HG03520 (cell line): ENCODE results near the gene ITGA8.

Experiments used
- ATAC-seq: cut with Tn5 transposase; IDR thresholded peaks from one replicate; pipeline ENCODE4 v1.9.1; 2021; ENCODE audit warnings: mild to moderate bottlenecking, moderate library complexity; ENCODE audit not compliant: unreplicated experiment

The ITGA8 gene

DNA sequence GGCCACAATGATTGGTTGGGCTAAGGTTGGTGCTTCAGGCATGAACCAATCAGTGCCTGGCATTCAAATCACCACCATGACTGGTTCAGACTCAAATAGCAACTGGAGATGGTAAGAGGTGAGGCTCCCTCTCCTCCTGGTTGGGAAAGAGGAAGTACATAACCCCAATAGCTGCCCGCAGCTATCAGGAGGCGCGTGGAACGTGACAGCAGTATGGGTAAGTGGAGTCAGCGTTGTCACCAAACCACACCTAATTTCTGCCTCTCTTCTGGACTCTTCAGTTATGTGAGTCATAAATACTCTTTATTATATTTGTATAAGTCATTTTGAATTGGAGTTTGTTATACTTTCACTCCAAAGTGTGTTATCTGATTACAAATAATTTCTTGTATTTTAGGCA lies 17.9 kb upstream of the ITGA8 start:
- no peak for ATAC-seq

DNA sequence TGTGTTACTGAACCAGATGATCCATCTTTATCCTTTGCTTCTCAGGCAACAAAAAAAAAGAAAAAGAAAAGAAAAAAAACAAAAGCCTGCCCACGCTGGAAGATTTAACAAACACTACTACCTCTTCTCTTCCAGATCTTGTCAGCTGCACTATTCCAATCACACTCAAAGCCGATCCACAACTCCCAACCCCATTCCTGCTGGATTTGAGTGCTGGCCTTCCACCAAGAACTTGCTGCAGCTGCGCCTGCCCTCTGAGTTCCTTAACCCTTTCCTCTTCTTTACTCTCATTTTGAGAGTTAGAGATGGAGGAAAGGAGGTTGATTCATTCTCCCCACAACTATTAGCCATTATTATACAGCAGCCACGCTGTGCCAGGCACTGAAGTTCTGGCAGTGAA lies 16.0 kb upstream of the ITGA8 start:
- ATAC-seq: no peak

DNA sequence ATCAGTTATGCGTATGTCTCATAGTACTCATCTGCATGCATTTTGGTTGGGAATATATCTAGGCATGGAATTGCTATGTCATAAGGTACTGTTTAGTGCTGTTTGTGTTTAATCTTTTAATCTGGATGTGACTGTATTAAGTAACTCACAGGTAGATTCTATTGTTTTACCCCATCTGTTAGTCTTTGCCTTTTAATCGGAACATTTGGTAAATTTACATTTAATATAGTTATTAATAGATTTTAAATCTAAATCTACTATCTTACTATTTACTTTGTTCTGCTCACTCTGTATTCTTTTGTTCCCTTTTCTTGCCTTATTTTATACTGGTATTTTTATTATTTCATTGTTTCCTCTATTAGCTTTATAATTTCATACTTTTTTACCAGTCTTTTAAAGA lies 10.6 kb upstream of the ITGA8 start:
- ATAC-seq: no peak

DNA sequence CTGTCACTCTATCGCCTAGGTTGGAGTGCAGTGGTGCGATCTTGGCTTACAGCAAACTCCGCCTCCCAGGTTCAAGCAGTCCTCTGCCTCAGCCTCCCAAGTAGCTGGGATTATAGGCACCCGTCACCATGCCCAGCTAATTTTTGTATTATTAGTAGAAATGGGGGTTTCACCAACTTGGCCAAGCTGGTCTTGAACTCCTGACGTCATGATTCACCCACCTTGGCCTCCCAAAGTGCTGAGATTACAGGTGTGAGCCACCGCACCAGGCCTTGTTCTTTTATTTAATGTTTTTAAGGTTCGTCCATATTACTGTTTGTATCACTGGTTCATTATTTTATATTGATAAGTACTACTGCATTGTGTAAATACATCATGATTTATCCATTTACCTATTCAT lies 10.2 kb upstream of the ITGA8 start:
- no peak for ATAC-seq

DNA sequence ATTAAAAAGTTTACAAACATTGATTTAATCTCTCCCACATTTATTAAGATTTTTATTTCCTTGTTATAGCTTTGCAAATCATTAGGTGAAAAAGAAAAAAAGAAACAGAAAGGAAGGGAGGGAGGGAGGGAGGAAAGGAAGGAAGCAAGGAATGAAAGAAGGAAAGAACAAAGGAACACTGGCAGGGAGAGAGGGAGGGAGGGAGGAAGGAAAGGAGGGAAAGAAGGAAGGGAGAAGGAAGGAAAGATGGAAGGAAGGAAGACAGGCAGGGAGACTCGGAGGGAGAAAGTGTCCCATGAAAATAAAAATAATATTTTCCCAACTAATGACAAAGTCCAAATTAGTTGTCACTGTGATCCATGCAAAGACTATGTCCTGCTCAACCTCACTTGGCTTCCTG lies 6.3 kb upstream of the ITGA8 start:
- ATAC-seq: no peak

DNA sequence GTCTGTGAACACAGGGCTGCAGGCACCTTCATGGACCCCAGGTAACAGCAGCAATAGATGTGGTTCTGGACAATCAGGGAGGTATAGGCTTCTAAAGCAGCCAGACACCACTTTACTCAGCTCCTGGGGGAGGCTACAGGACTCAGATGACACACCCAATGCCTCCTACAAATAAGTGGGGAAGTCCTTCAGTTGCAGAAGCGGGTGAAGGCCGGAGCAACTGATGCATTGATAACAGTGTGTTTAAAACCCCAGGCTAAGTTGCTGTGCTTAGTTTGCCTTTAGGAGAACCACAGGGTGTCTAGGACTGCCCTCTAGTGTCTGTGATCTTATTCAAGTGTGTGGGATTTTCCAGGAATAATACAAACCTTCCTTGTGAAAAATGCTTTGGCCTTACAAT lies 5.9 kb upstream of the ITGA8 start:
- ATAC-seq: no peak

DNA sequence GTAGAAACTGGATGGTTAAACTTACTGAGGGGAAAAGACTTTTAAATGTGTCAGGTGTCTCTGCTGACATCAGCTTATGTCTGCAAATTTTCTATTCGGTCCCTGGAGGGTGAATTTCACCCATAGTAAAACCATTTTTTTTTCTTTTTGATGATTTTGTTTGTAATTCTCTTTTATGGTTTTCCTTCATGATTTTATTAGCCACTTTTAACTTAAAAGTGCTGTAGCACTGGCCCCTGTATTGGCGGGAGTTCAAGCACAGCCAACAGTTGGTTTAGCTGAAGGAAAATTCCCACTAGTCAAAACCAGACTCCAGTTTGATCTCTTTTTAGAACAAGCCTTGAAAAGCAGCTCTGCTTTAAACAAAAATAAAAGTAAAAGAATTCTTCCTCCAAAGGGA lies 5.0 kb upstream of the ITGA8 start:
- no peak for ATAC-seq

DNA sequence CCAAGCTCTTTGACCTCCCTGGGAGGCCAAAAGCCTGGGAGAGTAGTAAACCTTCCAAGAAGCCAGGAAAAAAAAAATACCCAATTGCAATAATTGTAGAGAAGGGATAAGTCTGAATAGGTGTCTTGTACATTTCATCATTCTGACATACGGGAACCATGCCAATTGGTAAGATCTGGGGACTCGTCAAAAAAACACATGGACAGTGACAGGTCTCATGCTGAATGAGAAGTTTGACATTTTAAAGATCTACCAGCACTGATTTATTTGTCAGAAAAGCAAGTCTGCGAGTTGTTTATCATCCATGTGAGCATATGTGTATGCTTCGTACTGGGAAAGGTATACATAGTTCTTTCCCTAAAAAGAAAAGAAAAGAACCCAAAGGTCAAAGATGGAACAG lies 4.1 kb upstream of the ITGA8 start:
- no peak for ATAC-seq

DNA sequence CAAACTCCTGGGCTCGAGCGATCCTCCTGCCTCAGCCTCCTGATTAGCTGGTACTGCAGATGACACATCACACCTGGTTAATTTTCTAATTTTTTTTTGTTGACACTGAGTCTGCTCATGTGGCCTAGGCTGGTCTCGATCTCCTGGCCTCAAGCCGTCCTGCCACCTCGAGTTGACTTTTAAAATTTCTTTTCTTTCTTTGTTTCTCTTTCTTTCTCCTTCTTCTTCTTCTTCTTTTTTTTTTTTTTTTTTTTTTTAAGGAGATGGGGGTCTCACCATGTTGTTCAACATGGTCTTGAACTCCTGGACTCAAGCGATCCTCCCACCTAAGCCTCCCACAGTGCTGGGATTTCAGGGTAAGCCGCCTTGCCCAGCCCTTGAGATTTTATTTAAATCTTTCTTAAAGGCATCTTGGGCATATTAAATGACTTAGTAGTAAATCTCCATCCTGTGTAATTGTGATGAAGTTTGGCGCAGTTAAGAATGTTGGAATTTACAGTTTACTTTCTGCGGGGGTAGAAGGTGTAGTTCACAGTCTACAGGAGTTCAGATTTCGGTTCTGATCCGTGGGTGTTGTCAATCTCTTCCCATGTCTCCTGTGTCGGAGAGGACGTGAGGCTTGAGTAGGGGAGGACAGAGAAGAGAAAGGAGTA lies 1.0 kb upstream of the ITGA8 start:
- no peak for ATAC-seq

DNA sequence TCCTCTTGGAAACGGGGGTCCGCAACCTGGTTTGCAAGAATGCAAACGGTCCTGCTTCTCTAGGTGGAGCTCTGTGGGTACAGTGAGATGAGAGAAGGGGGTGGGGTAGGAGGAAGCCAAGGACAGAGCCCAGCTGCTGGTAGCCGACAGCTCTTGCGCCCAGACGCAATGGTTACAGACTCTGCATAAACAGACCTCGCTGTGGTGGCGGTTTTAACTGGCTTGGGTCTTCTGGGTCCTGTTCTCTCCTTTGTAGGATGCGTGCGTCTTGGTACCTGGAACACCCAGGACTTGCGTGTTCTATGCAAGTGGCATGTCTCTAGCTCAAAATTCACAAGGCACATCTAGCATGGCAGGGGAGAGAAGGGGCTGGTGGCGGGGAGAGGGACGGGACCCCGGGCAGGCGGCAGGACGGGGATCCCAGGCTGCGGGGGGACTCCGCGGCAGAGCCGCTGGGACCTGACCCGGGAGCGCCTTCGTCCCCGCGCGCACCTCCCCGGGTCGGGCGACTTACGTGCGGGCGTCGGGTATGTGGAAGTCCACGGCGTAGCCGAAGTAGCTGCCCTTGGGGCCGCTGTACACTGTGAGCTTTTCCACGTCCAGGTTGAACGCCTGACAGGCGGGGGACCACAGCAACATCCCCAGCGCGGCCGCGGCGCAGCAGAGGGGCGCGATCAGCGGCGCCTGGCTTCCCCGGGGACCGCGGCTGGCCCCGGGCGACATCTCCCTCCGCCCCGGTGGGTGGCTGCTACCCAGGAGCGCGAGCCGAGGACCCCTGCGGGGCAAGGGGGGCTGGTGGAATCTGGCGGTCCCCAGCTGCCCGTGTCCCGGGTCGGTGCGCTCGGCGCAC lies 448 bp downstream of the ITGA8 start:
- no peak for ATAC-seq

DNA sequence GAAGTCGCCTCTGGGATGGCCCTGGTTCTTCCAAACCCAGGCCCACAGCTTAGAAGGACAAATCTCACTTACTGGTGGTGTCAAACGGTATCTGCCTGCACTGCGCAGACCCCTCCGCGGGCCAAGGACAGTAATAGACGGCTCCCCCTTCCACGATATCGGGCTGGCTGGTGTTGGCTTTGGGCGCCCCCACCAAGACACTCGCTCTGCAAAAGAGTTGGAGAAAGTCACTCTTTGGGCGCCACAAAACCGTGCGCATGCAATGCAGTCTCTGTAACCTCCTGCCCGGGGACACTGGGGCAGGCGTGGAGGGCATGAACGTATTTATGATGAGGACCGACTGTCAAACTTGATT lies 1.1 kb downstream of the ITGA8 start:
- ATAC-seq: no peak

DNA sequence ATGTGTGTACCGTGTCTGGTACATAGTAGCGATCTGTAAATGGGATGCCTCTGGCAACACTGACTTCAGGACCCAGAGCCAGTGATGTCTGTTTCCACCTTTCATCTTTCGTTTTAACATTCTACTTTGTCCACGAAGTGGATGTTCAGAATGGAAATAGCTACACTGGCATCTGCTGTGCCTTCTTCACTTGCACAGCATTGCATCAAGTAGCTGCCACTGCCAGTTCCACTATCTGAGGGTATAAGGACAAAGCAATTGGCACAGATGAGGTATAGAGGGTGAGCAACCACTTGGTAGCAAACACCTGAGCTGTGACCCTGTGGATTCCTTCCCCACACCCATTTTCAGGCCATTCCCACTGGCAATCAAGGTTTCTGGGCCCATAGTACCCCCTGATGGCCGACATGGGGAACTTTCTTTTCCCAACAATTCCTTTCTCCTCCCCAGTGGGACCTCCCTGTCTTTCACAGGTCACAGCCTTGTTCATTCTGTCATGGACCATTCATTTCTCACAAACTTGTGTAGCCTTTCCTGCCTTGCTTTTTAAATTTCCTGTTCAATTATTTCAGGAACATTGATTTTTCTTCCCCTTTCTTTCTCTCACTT lies 4.0 kb downstream of the ITGA8 start:
- ATAC-seq: no peak

DNA sequence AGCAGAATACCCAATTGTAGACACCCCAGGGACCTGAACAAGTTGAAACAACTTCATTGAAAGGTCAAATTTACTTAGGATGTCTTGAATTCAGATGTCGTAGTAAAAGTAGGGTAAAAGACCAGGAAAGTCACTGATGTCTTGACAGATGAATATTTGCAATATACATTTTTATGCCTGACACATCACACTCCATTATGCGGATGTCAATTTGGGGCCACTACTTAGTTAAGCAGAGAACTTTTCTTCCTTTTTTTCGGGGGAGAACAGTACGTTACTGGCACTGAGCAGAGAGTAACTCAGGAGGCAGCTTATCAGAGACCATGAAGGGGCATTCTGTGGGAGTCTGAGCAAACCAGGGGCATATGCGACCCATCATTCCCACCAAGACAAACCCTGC lies 4.9 kb downstream of the ITGA8 start:
- ATAC-seq: no peak

DNA sequence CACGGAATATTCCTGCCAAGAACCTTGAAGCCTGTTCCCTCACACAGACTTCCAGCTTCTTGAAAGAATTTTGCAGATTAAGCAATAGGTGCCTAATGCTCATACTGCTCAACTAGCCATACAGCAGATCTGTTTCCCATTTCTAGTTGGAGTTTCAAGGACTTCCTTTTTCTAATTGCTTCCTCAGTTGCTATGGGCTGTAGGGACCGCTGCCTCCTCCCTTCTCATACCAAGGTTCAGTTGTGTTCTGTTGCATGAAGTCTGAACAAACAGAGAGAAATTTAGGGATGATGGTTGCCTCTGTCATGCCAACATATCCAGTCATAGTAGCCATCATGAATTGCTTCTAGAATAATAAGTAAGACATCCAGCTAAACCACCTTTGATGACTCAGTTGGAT lies 6.8 kb downstream of the ITGA8 start:
- ATAC-seq: no peak

DNA sequence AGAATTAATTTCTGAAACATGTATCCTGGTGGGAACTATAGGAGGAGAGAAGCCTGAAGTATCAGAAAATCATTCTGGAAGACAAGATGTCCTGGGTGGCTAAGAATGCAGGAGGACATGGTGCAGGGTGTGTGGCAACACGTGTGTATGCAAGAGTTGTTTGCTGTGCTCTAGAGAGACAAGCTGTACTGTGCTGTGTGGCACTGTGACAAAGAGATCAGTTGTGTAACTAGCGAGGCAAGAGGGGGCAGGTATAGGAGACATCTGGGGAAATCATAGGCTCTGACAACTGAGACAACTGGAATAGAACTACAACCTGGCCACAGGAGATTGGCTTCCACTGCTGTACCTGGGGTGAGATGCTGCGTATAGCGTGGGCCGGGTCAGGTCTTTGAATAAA lies 9.3 kb downstream of the ITGA8 start:
- no peak for ATAC-seq

DNA sequence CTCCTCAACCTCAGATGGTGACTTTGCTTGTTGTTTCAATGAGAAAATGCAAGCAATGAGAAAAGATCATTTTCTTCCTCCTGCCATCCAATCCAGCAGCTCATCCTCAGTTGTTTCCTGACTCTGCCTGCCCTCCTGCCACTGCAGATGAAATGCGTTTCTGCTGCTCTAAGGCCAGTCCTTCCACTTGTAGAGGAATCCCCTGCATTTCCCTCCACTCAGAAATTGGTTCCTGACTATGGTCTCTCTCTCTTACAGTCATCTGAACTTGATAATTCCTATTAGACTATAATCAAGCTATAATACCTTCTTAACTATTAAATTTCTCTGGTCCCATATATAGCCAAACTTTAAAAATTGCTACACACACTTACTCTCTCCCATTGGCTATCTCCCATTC lies 14.4 kb downstream of the ITGA8 start:
- ATAC-seq: no peak

DNA sequence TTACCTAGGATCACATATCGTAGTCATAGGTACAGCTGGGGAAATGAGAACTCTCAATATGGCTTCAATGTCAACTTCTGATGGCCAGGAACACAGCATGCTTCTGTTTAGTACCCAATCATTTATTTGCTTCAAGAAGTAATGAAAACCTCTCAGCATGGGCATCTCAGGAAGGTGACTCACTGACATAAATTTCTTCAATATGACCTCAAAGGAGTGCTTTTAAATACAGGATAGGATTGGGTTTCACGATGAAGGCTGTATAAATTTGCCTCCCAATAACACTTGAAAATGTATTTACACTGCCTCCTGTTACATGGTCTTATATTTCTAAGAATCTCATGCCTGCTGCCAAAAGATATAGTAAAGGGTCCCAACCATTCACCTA lies 15.1 kb downstream of the ITGA8 start:
- ATAC-seq: no peak

DNA sequence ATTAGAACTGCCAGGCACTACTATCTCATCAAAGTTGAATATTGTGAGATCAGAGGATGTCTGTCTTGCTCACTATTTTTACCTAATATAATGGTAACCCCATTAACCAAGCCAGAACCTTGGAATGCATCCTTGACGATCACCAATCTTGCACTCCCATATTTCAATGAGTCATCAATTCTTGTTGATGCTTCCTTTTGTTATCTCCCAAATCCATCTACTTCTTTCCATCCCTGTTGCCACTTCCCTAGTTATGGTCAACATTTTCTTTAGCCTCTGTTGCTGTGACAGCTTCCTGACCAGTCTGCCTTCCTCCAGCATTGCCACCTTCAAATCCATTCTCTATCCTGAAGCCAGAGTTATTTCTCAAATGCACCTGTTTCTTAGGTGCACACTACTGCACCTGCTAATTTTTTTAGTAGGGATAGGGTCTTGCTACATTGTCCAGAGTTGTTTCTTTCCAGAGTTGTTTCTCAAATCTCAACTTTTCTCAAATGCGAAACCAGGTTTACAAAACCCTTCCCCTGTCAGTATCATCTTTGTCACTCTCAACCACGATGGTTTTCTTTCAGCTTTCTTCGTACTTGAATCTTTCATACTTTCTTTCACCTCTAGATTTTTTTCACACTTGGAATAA lies 15.7 kb downstream of the ITGA8 start:
- ATAC-seq: no peak

DNA sequence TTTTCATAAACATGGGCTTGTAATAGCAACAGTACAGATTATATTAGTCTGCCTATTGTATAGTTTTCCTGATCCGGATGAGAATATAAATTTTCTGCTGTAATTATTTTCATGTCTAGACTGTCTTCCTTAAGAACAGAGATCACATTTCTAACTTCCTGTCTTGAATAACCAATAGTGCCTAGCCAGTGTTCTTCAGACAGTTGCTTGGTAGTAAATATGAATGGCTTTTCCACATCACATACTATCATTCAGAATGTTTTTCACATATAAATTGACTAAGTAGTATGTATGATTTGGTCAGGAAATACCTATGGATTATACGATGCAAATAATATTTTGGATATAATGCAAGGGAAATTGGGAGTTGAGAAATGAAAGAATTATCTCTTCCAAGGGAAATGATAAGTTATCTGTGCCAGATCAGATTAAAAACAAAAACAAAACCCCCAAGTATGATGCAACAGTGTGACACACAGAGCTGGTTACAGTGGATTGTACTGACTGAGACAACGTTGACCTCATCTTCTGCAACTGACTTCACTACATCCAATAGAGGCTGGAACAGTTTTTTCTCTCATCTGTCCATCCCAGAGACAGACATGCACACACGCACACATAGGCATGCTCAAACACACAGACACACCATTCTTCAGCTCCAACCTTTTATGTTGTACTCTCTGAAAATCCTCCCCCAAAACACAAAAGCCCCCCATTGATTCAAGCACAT lies 16.4 kb downstream of the ITGA8 start:
- ATAC-seq: no peak

DNA sequence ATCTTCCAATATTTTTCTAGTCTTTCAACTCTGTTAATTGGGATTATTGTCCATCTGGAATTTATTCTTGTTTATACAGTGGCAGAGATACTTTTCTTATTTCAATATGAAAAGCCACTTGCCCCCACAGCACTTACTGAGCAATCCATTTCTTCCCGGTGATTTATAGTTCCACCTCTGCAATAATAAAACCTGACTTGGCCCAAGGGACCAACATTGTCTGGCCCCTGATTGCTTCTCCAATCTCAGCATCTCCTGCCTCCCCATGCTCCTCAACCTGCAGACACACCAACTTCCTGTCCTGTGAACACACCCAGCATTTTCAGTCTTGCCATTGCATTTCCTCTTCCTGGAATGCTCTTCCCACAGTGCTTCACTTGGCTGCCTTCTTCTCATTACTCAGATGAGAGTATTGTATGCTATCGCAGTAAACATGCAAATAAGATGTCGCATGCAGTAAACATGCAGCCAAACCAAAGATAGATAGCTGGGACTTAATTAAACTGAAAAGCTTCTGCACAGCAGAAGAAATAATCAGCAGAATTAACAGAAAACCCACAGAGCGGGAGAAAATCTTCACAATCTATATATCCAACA lies 19.5 kb downstream of the ITGA8 start:
- no peak for ATAC-seq

DNA sequence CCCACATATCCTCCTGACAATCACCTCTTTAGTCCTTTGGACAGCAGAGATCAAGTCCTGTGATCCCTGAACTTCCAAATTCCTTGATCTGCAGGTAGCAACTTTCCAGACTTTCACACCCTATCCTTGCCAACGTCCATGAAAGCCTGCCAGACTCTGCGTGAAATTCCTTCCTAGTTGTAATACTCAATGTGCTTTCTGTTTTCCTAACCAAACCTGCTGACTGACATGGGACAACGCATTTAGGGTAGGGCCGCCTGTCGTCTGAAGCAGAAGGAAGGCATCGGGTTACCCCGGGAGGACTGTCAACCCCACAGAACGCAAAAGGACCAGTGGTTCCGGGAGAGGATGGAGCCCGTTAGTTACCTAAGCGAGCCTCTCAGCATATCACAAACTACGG lies 23.9 kb downstream of the ITGA8 start:
- no peak for ATAC-seq
